Panc1 (cell line): ENCODE measurements around the gene CCT7. TPM values are rescaled to one million over a fixed set of nuclear protein-coding genes. Genes with fewer than 3 reads are reported as not detected.

Experiments used
- ATAC-seq: fragments of 200-7000 bp; cut with Tn5 transposase; 2 replicates; pipeline ENCODE4 v1.9.1; 2020; ENCODE audit warnings: mild to moderate bottlenecking, moderate library complexity
- BruUV-seq: library from RNA; stranded (reverse); fragments of 400-500 nt; replicated peaks from 2 replicates; lab custom pipeline; 2021; lab: Mats Ljungman, UMichigan
- CTCF ChIA-PET: fragments of 300-600 bp; sonication (Branson Sonifier 250); formaldehyde crosslinking; loops from one replicate; lab custom pipeline; 2022; ENCODE audit warnings: antibody characterized with exemption; lab: Charles Lee
- POLR2A ChIA-PET: fragments of 300-600 bp; sonication (Branson Sonifier 250); formaldehyde crosslinking; loops from one replicate; lab custom pipeline; 2022; ENCODE audit warnings: antibody characterized with exemption; lab: Charles Lee
- DNase-seq: peaks from one replicate; pipeline ENCODE4 v3.0.0-alpha.2; 2010; ENCODE audit warnings: low read depth, low spot score
- H3K27ac ChIP-seq: 2 replicates; pipeline ENCODE4 v1.5.1; 2011; ENCODE audit warnings: mild to moderate bottlenecking, low read length, inconsistent platforms
- H3K27me3 ChIP-seq: fragments of 200-500 bp; sonication (Bioruptor generic); 2 replicates; pipeline ENCODE4 v1.6.0; 2014; ENCODE audit warnings: low read length, inconsistent platforms; ENCODE audit not compliant: control insufficient read depth, insufficient read depth
- H3K36me3 ChIP-seq: fragments of 200-500 bp; sonication (Bioruptor generic); 2 replicates; pipeline ENCODE4 v1.5.1; 2014; ENCODE audit warnings: inconsistent platforms, mild to moderate bottlenecking, low read length, moderate library complexity; ENCODE audit not compliant: control insufficient read depth, insufficient read depth
- H3K4me1 ChIP-seq: 2 replicates; pipeline ENCODE4 v1.5.1; 2011; ENCODE audit warnings: inconsistent platforms, mild to moderate bottlenecking, low read length, moderate library complexity; ENCODE audit not compliant: control insufficient read depth, insufficient read depth
- H3K4me3 ChIP-seq, 2 experiments: 2 replicates each; pipeline ENCODE4 v1.5.1; 2011 to 2012; ENCODE audit warnings: low read depth in 2 of 2, low read length in 2 of 2, mild to moderate bottlenecking in 2 of 2, inconsistent platforms in 1 of 2, moderate library complexity in 1 of 2
- H3K9me3 ChIP-seq: fragments of 200-500 bp; sonication (Bioruptor generic); 2 replicates; pipeline ENCODE4 v1.5.1; 2014; ENCODE audit warnings: low read depth, mild to moderate bottlenecking, inconsistent platforms, low read length, moderate library complexity; ENCODE audit not compliant: control insufficient read depth, insufficient read depth
- POLR2AphosphoS5 ChIP-seq: IDR thresholded peaks from 2 replicates; pipeline ENCODE4 v1.6.1; 2012; ENCODE audit warnings: mild to moderate bottlenecking, low read depth, low read length, moderate library complexity
- SIN3A ChIP-seq: IDR thresholded peaks from 2 replicates; pipeline ENCODE4 v1.6.1; 2012; ENCODE audit warnings: low read depth, mild to moderate bottlenecking, low read length, moderate library complexity, borderline replicate concordance; ENCODE audit not compliant: insufficient read depth
- TCF7L2 ChIP-seq: IDR thresholded peaks from 2 replicates; pipeline ENCODE4 v1.6.1; 2011; ENCODE audit warnings: mild to moderate bottlenecking, low read depth, low read length, inconsistent platforms
- in situ Hi-C: cut with HindIII; loops from 2 replicates; pipeline ENCODE4 v1.10.0; 2016; ENCODE audit warnings: low sequenced_read_pairs, low pct_unique_long_range_greater_than_20kb
- intact Hi-C: fragments of 100-400 bp; cut with micrococcal nuclease; formaldehyde crosslinking; loops from one replicate; pipeline ENCODE4 v1.10.0; 2022; ENCODE audit not compliant: unreplicated experiment
- total RNA-seq: library from RNA; stranded (reverse); gene quantifications from one replicate; pipeline ENCODE4 v1.2.1, GENCODE V29; 2021; ENCODE audit not compliant: unreplicated experiment
- TF ChIP-seq, protein P1 (sequence below), 2 experiments: IDR thresholded peaks; 2 replicates each; pipeline ENCODE4 v1.6.1; 2011 to 2012; ENCODE audit warnings: low read depth in 2 of 2, control low read depth in 1 of 2, low read length in 1 of 2, mild to moderate bottlenecking in 1 of 2, moderate library complexity in 1 of 2; ENCODE audit not compliant: insufficient read depth in 1 of 2
- TF ChIP-seq, protein P2 (sequence below): fragments of 450-650 bp; IDR thresholded peaks from 2 replicates; pipeline ENCODE4 v1.5.1; 2017; ENCODE audit warnings: mild to moderate bottlenecking

Gene CCT7
- total RNA-seq, 1 experiment from 2014 or later: 426 TPM

DNA sequence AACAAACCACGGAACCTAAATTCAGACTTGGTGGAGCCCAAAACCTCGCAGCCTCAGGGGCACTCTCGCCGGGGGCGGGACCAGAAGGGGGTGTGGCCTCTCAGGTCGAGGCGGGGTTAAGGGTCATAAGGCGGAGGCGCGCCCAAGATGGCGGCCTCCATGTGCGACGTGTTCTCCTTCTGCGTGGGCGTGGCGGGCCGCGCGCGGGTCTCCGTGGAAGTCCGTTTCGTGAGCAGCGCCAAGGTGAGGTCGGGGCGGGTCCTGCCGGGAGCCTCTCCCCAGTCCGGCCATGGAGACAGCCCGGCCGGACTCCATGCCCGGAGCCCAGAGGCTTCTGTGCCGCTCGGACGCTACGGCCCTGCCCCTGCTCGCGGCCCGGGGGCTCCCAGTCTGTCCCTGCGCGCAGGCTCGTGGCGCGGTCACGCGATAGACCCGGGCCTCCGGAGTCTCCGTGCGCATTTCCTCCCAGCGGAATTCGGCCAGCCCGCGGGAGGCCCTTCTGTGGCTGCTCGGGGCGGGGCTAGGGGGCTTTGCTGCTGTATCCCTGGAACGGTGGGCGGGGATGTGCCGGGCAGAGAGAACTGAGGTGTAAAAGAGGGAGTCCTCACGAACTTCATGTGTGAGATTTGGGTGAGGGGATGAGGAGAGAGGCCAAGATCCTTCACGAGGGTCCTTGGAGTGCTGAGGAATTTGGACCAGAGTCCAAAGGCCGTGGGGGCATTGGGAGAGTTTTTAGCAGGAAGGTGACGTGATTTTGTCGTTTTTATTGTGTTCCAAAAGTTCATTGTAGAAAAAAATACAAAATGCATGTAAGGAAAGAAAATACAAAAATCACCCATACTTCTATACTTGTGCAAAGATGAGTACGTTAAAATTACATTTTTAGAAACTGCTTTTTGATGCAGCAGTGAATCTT, 19.7 kb upstream of the CCT7 start, which contains the start of gene SMYD5:
Gene SMYD5 (plus strand): TSS at position 126 of the 916 bp plus-strand sequence. CDS start 22 bp downstream, at position 148.
- H3K9me3 ChIP-seq: no peaks in the 10 kb centered on the region
- ChIA-PET CTCF (interaction anchor here (1.5 kb wide), 1 partner anchor 40 kb away, joined by 3 read pairs; no protein-coding TSS in a partner anchor), POLR2A (no interaction called here)
- TSS peak; percentile 82 for BruUV-seq
- peak within 1 kb of the TSS; percentile 68 to 90 for H3K4me3 ChIP-seq
- no peaks in the 10 kb centered on the region for H3K27me3 ChIP-seq
- ATAC-seq (peak; percentile 90), DNase-seq (peak; percentile 60)
- in situ Hi-C loops: no loop called here
- intact Hi-C loops: no loop called here
- no peaks in the 10 kb centered on the region; the same call in 1 of the 2 replicates for H3K36me3 ChIP-seq
- H3K27ac ChIP-seq: peak within 1 kb of the TSS; percentile 90
- H3K4me1 ChIP-seq: peaks cover 6% of the 10 kb centered on the region; the same call in 1 of the 2 replicates
- TF ChIP-seq SIN3A (peak; percentile 98; the same call in 1 of the 2 replicates), POLR2AphosphoS5 (peak; percentile 65; the same call in 1 of the 2 replicates), TCF7L2 (no peak)
- TF ChIP-seq, protein P1, sequence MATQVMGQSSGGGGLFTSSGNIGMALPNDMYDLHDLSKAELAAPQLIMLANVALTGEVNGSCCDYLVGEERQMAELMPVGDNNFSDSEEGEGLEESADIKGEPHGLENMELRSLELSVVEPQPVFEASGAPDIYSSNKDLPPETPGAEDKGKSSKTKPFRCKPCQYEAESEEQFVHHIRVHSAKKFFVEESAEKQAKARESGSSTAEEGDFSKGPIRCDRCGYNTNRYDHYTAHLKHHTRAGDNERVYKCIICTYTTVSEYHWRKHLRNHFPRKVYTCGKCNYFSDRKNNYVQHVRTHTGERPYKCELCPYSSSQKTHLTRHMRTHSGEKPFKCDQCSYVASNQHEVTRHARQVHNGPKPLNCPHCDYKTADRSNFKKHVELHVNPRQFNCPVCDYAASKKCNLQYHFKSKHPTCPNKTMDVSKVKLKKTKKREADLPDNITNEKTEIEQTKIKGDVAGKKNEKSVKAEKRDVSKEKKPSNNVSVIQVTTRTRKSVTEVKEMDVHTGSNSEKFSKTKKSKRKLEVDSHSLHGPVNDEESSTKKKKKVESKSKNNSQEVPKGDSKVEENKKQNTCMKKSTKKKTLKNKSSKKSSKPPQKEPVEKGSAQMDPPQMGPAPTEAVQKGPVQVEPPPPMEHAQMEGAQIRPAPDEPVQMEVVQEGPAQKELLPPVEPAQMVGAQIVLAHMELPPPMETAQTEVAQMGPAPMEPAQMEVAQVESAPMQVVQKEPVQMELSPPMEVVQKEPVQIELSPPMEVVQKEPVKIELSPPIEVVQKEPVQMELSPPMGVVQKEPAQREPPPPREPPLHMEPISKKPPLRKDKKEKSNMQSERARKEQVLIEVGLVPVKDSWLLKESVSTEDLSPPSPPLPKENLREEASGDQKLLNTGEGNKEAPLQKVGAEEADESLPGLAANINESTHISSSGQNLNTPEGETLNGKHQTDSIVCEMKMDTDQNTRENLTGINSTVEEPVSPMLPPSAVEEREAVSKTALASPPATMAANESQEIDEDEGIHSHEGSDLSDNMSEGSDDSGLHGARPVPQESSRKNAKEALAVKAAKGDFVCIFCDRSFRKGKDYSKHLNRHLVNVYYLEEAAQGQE (IDR thresholded peaks at IDR 0.05; ENCODE audit: insufficient read depth in 1 of 2, low read depth in 2 of 2, low read length in 1 of 2): no peak
- TF ChIP-seq, protein P2, sequence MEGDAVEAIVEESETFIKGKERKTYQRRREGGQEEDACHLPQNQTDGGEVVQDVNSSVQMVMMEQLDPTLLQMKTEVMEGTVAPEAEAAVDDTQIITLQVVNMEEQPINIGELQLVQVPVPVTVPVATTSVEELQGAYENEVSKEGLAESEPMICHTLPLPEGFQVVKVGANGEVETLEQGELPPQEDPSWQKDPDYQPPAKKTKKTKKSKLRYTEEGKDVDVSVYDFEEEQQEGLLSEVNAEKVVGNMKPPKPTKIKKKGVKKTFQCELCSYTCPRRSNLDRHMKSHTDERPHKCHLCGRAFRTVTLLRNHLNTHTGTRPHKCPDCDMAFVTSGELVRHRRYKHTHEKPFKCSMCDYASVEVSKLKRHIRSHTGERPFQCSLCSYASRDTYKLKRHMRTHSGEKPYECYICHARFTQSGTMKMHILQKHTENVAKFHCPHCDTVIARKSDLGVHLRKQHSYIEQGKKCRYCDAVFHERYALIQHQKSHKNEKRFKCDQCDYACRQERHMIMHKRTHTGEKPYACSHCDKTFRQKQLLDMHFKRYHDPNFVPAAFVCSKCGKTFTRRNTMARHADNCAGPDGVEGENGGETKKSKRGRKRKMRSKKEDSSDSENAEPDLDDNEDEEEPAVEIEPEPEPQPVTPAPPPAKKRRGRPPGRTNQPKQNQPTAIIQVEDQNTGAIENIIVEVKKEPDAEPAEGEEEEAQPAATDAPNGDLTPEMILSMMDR: no peak

DNA sequence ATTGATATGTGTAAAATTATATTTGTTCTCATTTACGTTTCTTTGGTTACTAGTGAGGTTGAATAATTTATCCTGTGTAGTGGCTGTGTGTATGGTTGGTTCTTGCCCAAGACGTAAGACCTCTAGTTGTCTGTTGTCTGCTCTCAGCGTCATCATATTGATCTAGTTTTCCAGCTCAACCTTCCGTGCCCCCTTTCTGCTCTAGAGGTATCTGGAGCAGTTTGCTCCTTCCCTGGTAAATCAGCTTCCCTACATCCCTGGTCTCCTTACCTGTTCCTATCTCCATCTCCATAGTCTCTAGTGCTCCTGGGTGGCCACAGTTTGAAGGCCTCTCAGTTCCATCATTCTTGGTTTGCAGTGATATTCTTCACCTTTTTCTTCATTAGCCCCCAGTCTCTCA, 18.9 kb upstream of the CCT7 start:
- H3K4me3 ChIP-seq: peak overlapping the region; percentile 68 to 90; a peak in 3 of 4 replicates
- TF ChIP-seq SIN3A: no peak
- no peak for TF ChIP-seq TCF7L2
- TF ChIP-seq POLR2AphosphoS5: no peak
- TF ChIP-seq, protein P2: no peak
- TF ChIP-seq, protein P1 (IDR thresholded peaks at IDR 0.05; ENCODE audit: insufficient read depth in 1 of 2, low read depth in 2 of 2, low read length in 1 of 2): no peak
- BruUV-seq: no TSS peak
- DNase-seq (no peak), ATAC-seq (no peak)
- intact Hi-C loops: no loop called here
- peaks cover 6% of the 10 kb centered on the region; the same call in 1 of the 2 replicates for H3K4me1 ChIP-seq
- in situ Hi-C loops: no loop called here
- H3K27me3 ChIP-seq: no peaks in the 10 kb centered on the region
- peak overlapping the region; percentile 90 for H3K27ac ChIP-seq
- H3K9me3 ChIP-seq: no peaks in the 10 kb centered on the region
- no peaks in the 10 kb centered on the region; the same call in 1 of the 2 replicates for H3K36me3 ChIP-seq
- POLR2A ChIA-PET: no interaction called here
- CTCF ChIA-PET: no interaction called here
